HS-27A (cell line): ENCODE results near the gene MAPT.

Experiments used
- DNase-seq: peaks from one replicate; pipeline ENCODE4 v3.0.0-alpha.2; 2012; ENCODE audit warnings: low read depth, missing footprints

Gene MAPT

GRCh38 chr17:46053911-46054534, 159.7 kb downstream of the MAPT start:
- no peak for DNase-seq

GRCh38 chr17:46056800-46057304, 162.5 kb downstream of the MAPT start:
- DNase-seq = no peak

GRCh38 chr17:46057366-46057765, 163.0 kb downstream of the MAPT start:
- no peak for DNase-seq

GRCh38 chr17:46059486-46059885, 165.1 kb downstream of the MAPT start:
- DNase-seq = no peak

GRCh38 chr17:46060461-46060860, 166.1 kb downstream of the MAPT start:
- DNase-seq = no peak

- no peak for DNase-seq
Observed at GRCh38 chr17:46061435-46061834, 167.1 kb downstream of the MAPT start.

GRCh38 chr17:46063241-46063640, 168.9 kb downstream of the MAPT start:
- peak; percentile 46 for DNase-seq

GRCh38 chr17:46064460-46064859, 170.1 kb downstream of the MAPT start:
- DNase-seq = no peak

GRCh38 chr17:46071796-46072195, 177.4 kb downstream of the MAPT start:
- no peak for DNase-seq

GRCh38 chr17:46072998-46073397, 178.6 kb downstream of the MAPT start:
- DNase-seq = peak; percentile 59

GRCh38 chr17:46074540-46074939, 180.2 kb downstream of the MAPT start:
- DNase-seq = no peak
